ENCODE results near the gene THPO.

Gene THPO

DNA sequence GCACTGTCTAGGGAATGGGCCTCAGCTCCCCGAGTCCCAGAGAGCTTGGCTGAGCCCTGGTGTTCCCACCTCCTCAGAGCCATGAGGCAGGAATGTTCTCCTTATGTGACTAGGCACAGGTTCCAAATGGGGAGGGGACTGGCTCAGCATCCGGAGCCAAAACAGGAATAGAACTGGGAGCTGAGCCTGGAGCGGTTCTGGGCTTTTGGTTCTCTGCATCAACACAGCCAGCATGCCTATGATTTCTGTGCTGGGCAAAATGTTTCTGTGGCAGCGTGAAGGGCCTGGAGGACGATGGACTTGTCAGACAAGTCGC is 40.6 kb downstream of the THPO start, which contains the start of gene FAM131A:
Gene FAM131A, plus strand, starts transcription at position 202 of the 316 bp plus-strand sequence. Its CDS starts 31 bp downstream, at position 233.
- no peak for DNase-seq (ENCODE audit: low read depth)
- TF ChIP-seq, protein P1, sequence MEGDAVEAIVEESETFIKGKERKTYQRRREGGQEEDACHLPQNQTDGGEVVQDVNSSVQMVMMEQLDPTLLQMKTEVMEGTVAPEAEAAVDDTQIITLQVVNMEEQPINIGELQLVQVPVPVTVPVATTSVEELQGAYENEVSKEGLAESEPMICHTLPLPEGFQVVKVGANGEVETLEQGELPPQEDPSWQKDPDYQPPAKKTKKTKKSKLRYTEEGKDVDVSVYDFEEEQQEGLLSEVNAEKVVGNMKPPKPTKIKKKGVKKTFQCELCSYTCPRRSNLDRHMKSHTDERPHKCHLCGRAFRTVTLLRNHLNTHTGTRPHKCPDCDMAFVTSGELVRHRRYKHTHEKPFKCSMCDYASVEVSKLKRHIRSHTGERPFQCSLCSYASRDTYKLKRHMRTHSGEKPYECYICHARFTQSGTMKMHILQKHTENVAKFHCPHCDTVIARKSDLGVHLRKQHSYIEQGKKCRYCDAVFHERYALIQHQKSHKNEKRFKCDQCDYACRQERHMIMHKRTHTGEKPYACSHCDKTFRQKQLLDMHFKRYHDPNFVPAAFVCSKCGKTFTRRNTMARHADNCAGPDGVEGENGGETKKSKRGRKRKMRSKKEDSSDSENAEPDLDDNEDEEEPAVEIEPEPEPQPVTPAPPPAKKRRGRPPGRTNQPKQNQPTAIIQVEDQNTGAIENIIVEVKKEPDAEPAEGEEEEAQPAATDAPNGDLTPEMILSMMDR (IDR thresholded peaks at IDR 0.05; ENCODE audit: insufficient read depth, low read depth, low read length, missing control alignments) = no peak
- peak within 1 kb of the TSS; percentile 53 for H3K4me3 ChIP-seq (ENCODE audit: low read depth, low read length)

DNA sequence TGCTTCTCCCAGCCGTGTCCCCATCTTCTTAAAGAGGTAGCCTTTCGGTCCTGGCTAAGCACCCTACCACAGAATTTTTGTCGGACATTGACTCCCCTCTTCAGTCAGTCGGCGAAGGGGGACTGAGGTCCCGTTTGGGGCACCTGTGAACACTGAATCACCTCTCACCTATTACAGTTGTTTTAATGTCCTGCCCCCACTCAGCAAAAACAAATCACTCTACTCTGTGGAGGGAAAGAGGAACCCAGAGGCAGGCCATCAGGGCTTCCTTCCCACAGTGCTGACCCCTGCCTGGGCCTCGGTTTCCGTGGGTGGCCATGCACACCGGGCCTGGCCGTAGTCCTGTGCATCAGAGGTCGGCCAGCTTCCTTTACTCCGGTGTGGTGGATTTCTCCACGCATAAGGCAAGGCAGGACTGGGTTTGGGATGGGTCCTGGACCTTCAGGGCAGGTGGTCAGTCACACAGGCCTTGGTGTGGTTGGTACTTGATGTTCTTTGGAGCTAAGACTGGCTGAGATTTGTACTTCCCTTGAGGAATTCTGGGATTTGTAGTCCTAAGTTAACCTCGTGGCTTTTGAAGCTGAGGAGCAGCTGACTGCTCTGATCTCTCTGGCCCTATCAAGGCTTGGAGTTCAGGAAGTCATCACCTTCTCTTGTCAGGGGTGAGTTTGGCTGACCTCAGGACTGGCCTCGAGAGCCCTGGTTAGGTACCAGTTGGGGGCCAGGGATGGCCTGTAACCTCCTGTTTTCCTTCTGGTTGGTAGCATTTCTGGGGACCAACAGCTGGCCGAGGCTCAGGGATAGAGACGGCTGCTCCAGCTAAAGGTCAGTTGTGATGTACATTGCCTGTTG is 41.2 kb downstream of the THPO start:
- H3K4me3 ChIP-seq (ENCODE audit: low read depth, low read length) = peak overlapping the region; percentile 53
- DNase-seq (ENCODE audit: low read depth) = no peak
- TF ChIP-seq, protein P1 (IDR thresholded peaks at IDR 0.05; ENCODE audit: insufficient read depth, low read depth, low read length, missing control alignments) = no peak

DNA sequence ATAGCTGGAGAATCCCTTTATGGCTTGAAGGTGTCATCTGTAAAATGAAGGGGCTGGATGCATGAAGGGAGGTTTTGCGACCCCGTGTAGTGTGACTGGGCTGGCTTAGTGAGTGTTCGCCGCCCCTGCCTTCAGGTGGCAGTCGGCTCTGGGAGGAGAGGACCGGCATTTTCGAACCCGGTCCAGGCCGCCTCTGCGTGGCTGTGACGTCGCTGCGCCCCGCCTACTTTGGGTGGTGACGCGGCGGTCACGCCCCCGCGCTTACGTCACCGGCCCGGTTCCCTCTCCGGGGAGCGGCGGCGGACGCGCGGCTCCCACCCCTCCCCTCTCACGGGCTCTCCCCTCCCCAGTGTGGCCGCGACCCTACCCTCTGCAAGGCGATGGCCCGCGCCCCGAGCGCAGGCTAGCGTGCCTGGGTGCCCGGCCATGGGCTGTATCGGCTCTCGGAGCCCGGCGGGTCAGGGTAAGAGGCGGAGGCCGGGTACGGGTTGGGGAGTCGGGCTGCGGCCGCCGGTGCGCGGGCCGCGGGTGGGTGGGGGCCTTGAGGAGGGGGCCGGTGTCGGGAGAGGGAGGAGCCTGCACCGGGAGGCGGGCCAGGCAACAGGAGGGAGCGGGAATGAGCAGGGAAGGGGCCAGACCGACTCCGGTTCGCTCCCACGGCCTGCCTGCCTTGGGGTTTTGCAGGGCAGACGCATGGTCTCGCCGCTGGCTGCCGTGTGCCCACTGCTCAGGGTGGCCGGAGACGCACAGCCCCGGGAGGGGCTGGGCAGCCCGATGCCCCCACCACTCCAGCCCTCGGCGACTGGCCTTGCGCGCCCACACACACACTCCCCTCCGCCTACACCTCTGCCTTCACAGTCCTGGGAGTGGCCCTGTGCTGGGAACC is 42.1 kb downstream of the THPO start:
- TF ChIP-seq, protein P1 (IDR thresholded peaks at IDR 0.05; ENCODE audit: insufficient read depth, low read depth, low read length, missing control alignments) = no peak
- H3K4me3 ChIP-seq (ENCODE audit: low read depth, low read length) = peak overlapping the region; percentile 53
- peak; percentile 82 for DNase-seq (ENCODE audit: low read depth)

DNA sequence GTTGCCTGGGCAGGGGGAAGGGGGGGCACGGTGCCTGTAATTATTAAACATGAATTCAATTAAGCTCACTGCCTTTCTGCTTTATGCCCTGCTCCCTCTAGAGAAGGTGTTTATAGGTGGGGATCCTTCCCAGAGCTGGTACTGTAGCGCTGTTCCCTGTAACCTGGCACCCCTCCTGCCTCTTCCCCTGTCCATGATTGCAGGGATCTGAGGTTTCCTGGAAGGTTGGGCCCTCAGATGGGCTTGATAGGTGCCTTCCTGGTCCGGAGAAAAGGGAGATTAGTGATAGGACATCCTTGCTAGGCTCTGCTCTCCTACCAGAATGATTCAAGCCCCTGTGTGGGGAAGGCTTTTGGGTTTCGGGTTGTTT is 42.7 kb downstream of the THPO start:
- TF ChIP-seq, protein P1 (IDR thresholded peaks at IDR 0.05; ENCODE audit: insufficient read depth, low read depth, low read length, missing control alignments) = no peak
- H3K4me3 ChIP-seq (ENCODE audit: low read depth, low read length) = no peak overlapping the region
- no peak for DNase-seq (ENCODE audit: low read depth)

DNA sequence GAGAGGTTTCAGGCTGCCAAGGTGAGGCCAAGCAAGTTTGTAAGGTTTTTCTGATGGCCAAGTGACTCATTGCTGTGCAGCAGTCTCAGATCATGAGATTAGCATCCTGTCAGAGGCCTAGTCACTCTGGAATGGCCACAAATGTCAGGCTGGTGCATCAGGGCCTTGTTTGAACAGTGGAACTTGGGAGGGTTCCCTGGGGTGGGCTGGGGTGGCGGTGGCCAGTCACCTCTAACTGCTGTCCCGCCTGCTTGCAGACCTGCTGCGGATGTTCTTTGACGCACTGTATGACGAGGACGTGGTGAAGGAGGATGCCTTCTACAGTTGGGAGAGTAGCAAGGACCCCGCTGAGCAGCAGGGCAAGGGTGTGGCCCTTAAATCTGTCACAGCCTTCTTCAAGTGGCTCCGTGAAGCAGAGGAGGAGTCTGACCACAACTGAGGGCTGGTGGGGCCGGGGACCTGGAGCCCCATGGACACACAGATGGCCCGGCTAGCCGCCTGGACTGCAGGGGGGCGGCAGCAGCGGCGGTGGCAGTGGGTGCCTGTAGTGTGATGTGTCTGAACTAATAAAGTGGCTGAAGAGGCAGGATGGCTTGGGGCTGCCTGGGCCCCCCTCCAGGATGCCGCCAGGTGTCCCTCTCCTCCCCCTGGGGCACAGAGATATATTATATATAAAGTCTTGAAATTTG is 43.4 kb downstream of the THPO start:
- DNase-seq (ENCODE audit: low read depth) = no peak
- no peak overlapping the region for H3K4me3 ChIP-seq (ENCODE audit: low read depth, low read length)
- TF ChIP-seq, protein P1 (IDR thresholded peaks at IDR 0.05; ENCODE audit: insufficient read depth, low read depth, low read length, missing control alignments) = no peak

DNA sequence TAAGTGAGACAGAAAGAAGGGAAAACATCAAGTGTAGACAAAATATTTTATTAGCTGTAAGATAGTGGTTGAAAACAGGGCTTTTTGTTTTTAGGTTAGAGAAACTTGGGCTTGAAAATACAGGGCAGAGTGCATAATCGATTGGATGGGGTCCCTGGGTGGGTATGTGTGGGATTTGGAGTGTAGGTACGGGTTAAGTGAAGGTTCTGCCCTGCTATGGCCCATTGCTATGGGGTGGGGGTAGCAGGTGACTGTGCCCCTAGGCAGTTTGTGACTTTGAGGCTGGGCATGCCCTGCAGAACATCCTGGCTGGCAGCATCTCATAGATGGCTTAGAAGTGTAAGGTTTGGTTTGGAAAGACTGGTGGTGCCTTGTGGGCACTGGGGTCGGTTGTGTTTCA is 44.3 kb downstream of the THPO start:
- TF ChIP-seq, protein P1 (IDR thresholded peaks at IDR 0.05; ENCODE audit: insufficient read depth, low read depth, low read length, missing control alignments) = no peak
- no peak overlapping the region for H3K4me3 ChIP-seq (ENCODE audit: low read depth, low read length)
- no peak for DNase-seq (ENCODE audit: low read depth)
